ENCODE results near the gene HDGFL3.

The HDGFL3 gene

DNA sequence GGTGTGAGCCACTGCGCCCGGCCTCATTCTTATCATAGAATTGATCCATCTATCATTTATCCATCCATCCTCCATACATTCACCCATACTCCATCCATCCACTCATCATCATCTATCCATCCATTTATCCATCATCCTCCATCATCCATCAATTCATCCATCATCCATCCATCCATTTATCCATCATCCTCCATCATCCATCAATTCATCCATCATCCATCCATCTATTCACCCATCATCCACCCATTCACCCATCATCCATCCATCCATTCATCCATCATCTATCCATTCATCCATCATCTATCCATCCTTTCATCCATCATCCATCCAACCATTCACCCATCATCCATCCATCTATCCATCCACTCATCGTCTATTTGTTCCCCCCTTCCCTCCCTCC is 96.5 kb downstream of the HDGFL3 start:
- Histone ChIP-seq H3K56ac (ENCODE audit: low read length) (no peak overlapping the region), H3K4me3 (ENCODE audit: low read length) (no peak overlapping the region), H2BK5ac (ENCODE audit: low read length) (no peak overlapping the region), H3K4me1 (ENCODE audit: control insufficient read depth, low read depth, low read length) (no peaks in the 10 kb centered on the region), H3K27ac (ENCODE audit: low read depth, low read length) (no peak overlapping the region), H2BK120ac (ENCODE audit: low read depth, low read length) (no peak overlapping the region), H2AK5ac (ENCODE audit: low read length) (no peak overlapping the region), H2BK15ac (replicated peaks; ENCODE audit: low read depth) (no peak overlapping the region), H3K4ac (ENCODE audit: low read depth, low read length) (no peak overlapping the region), H3K79me2 (ENCODE audit: control insufficient read depth, insufficient read depth, low read length) (no peaks in the 10 kb centered on the region), H3K27me3 (ENCODE audit: insufficient read depth, low read length, poor library complexity) (no peaks in the 10 kb centered on the region), H3K36me3 (ENCODE audit: control insufficient read depth, insufficient read depth, low read length) (no peaks in the 10 kb centered on the region), H3K4me2 (ENCODE audit: low read length) (no peak overlapping the region), H3K18ac (ENCODE audit: low read length) (no peak overlapping the region), H3K79me1 (ENCODE audit: low read length) (no peaks in the 10 kb centered on the region), H4K8ac (ENCODE audit: low read depth, low read length) (no peak overlapping the region), H4K5ac (ENCODE audit: low read length) (no peak overlapping the region), H3K23ac (ENCODE audit: low read length) (no peak overlapping the region), H3K9ac (ENCODE audit: low read length) (no peak overlapping the region)
- DNase-seq: no peak
- WGBS (ENCODE audit: extremely low coverage, insufficient coverage, low lambda C conversion rate): 100% methylated on average over 1 of the region's 3 CpGs

DNA sequence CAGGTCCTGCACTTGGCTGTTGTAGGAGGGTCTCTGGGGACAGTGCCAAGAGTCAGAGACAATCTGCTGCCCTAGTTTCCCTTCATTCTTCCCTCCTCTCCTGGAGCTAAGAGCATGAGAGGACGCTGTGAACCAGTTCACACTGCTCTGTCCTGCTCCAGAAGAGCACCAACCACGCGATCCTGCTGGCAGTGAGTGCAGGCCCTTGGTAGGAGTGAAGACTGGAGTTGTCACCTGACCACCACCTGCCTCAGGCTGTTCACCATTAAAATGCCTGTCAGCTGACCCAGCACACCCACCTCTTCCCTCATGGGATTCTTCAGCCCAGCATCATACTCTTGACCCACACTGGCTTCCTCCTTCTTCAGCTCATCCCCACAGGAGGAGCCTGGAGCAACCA is 97.2 kb downstream of the HDGFL3 start:
- H2AK5ac ChIP-seq (ENCODE audit: low read length): no peak overlapping the region
- H4K5ac ChIP-seq (ENCODE audit: low read length): no peak overlapping the region
- no peak overlapping the region for H2BK15ac ChIP-seq (replicated peaks; ENCODE audit: low read depth)
- no peak overlapping the region for H2BK5ac ChIP-seq (ENCODE audit: low read length)
- no peaks in the 10 kb centered on the region for H3K27me3 ChIP-seq (ENCODE audit: insufficient read depth, low read length, poor library complexity)
- H3K4me1 ChIP-seq (ENCODE audit: control insufficient read depth, low read depth, low read length): no peaks in the 10 kb centered on the region
- H3K4me2 ChIP-seq (ENCODE audit: low read length): no peak overlapping the region
- H4K8ac ChIP-seq (ENCODE audit: low read depth, low read length): no peak overlapping the region
- no peak overlapping the region for H3K4me3 ChIP-seq (ENCODE audit: low read length)
- no peaks in the 10 kb centered on the region for H3K79me2 ChIP-seq (ENCODE audit: control insufficient read depth, insufficient read depth, low read length)
- no peak overlapping the region for H3K27ac ChIP-seq (ENCODE audit: low read depth, low read length)
- H3K18ac ChIP-seq (ENCODE audit: low read length): no peak overlapping the region
- no peaks in the 10 kb centered on the region for H3K36me3 ChIP-seq (ENCODE audit: control insufficient read depth, insufficient read depth, low read length)
- no peak overlapping the region for H2BK120ac ChIP-seq (ENCODE audit: low read depth, low read length)
- H3K79me1 ChIP-seq (ENCODE audit: low read length): no peaks in the 10 kb centered on the region
- no peak for DNase-seq
- H3K23ac ChIP-seq (ENCODE audit: low read length): no peak overlapping the region
- no peak overlapping the region for H3K56ac ChIP-seq (ENCODE audit: low read length)
- H3K9ac ChIP-seq (ENCODE audit: low read length): no peak overlapping the region
- no CpG with 5 or more reads among the region's 3 CpGs for WGBS (ENCODE audit: extremely low coverage, insufficient coverage, low lambda C conversion rate)
- H3K4ac ChIP-seq (ENCODE audit: low read depth, low read length): no peak overlapping the region

DNA sequence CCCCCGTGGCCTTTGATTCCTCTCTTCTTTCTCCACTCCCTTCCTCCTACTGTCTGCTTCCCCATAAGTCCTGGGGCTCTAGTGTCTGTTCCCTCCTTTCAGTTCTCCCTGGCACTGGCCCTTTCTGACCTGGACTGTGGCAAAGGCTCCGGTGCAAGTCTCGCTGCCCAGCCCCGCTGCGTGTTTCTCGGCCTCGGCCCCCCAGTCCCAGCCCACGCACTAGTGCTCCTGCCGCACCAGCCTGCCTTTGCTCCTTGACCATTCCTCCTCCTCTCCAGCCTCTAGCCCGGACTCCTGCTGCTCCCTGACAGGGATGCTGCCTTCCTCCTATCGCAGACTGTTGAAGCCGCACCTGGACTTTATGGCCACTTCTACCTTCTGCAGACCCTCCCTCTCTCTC is 98.1 kb downstream of the HDGFL3 start:
- H3K4me3 ChIP-seq (ENCODE audit: low read length): no peak overlapping the region
- no peaks in the 10 kb centered on the region for H3K36me3 ChIP-seq (ENCODE audit: control insufficient read depth, insufficient read depth, low read length)
- no CpG with 5 or more reads among the region's 12 CpGs for WGBS (ENCODE audit: extremely low coverage, insufficient coverage, low lambda C conversion rate)
- no peak overlapping the region for H2BK5ac ChIP-seq (ENCODE audit: low read length)
- H3K4me1 ChIP-seq (ENCODE audit: control insufficient read depth, low read depth, low read length): no peaks in the 10 kb centered on the region
- no peak overlapping the region for H3K9ac ChIP-seq (ENCODE audit: low read length)
- H3K4ac ChIP-seq (ENCODE audit: low read depth, low read length): no peak overlapping the region
- H2BK120ac ChIP-seq (ENCODE audit: low read depth, low read length): no peak overlapping the region
- no peak overlapping the region for H3K18ac ChIP-seq (ENCODE audit: low read length)
- no peak for DNase-seq
- H3K27me3 ChIP-seq (ENCODE audit: insufficient read depth, low read length, poor library complexity): no peaks in the 10 kb centered on the region
- H2AK5ac ChIP-seq (ENCODE audit: low read length): no peak overlapping the region
- no peak overlapping the region for H4K5ac ChIP-seq (ENCODE audit: low read length)
- H3K79me2 ChIP-seq (ENCODE audit: control insufficient read depth, insufficient read depth, low read length): no peaks in the 10 kb centered on the region
- H3K27ac ChIP-seq (ENCODE audit: low read depth, low read length): no peak overlapping the region
- no peak overlapping the region for H3K23ac ChIP-seq (ENCODE audit: low read length)
- H3K4me2 ChIP-seq (ENCODE audit: low read length): no peak overlapping the region
- no peak overlapping the region for H3K56ac ChIP-seq (ENCODE audit: low read length)
- H2BK15ac ChIP-seq (replicated peaks; ENCODE audit: low read depth): no peak overlapping the region
- no peaks in the 10 kb centered on the region for H3K79me1 ChIP-seq (ENCODE audit: low read length)
- no peak overlapping the region for H4K8ac ChIP-seq (ENCODE audit: low read depth, low read length)

DNA sequence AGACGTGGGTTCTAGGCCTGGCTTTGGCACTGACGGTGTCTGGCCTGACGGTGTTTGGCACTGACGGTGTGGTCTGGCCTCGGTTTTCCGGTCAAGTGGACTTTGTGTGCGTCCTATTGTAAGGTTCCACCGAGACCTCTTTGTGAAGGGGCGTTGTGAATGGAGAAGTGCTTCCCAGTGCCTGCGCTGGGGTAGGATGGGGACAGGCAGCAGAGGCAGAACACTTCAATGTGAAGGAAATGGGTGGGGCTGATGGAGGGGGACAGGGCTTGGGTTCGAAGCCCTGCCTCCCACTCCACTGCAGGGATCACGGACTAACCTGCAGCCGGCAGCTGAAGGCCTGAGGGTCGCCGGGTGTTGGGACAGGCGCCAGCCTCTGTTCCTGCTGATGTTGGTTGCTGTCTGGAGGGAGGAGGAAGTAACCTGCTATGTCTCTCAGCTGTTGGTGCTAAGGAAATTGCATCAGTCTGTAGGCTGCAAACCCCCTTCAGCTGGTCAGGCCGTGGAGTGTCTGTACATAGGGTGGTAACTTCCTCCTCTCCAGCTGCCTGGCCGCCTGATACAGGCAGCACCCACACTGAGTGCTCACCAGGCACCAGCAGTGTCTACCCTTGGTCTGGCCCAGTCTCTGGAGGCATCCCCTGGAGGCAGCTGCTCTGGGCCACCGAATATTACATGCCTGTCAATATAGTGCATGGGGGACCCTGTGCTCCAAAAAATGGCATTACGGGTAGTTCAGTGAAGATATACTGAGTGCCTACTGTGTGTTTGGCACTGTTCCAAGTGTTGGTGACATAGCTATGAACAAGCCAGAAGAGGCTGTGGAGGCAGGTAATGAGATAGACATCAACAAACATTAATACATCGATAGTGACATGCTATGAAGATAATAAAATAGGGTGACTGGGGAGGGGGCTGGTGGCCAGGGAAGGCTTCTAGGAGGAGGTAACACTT is 99.1 kb downstream of the HDGFL3 start:
- no peak overlapping the region for H2BK5ac ChIP-seq (ENCODE audit: low read length)
- H3K4me3 ChIP-seq (ENCODE audit: low read length): no peak overlapping the region
- H2AK5ac ChIP-seq (ENCODE audit: low read length): no peak overlapping the region
- no peak overlapping the region for H2BK120ac ChIP-seq (ENCODE audit: low read depth, low read length)
- H3K56ac ChIP-seq (ENCODE audit: low read length): peak overlapping the region; percentile 6
- no peak overlapping the region for H3K4me2 ChIP-seq (ENCODE audit: low read length)
- H3K9ac ChIP-seq (ENCODE audit: low read length): no peak overlapping the region
- no peaks in the 10 kb centered on the region for H3K36me3 ChIP-seq (ENCODE audit: control insufficient read depth, insufficient read depth, low read length)
- H4K5ac ChIP-seq (ENCODE audit: low read length): no peak overlapping the region
- H3K79me1 ChIP-seq (ENCODE audit: low read length): no peaks in the 10 kb centered on the region
- H3K23ac ChIP-seq (ENCODE audit: low read length): no peak overlapping the region
- H2BK15ac ChIP-seq (replicated peaks; ENCODE audit: low read depth): no peak overlapping the region
- no peak overlapping the region for H3K27ac ChIP-seq (ENCODE audit: low read depth, low read length)
- no peak overlapping the region for H3K4ac ChIP-seq (ENCODE audit: low read depth, low read length)
- DNase-seq: peak; percentile 61
- no peaks in the 10 kb centered on the region for H3K4me1 ChIP-seq (ENCODE audit: control insufficient read depth, low read depth, low read length)
- H3K79me2 ChIP-seq (ENCODE audit: control insufficient read depth, insufficient read depth, low read length): no peaks in the 10 kb centered on the region
- no peak overlapping the region for H4K8ac ChIP-seq (ENCODE audit: low read depth, low read length)
- WGBS (ENCODE audit: extremely low coverage, insufficient coverage, low lambda C conversion rate): no CpG with 5 or more reads among the region's 21 CpGs
- no peak overlapping the region for H3K18ac ChIP-seq (ENCODE audit: low read length)
- H3K27me3 ChIP-seq (ENCODE audit: insufficient read depth, low read length, poor library complexity): no peaks in the 10 kb centered on the region

DNA sequence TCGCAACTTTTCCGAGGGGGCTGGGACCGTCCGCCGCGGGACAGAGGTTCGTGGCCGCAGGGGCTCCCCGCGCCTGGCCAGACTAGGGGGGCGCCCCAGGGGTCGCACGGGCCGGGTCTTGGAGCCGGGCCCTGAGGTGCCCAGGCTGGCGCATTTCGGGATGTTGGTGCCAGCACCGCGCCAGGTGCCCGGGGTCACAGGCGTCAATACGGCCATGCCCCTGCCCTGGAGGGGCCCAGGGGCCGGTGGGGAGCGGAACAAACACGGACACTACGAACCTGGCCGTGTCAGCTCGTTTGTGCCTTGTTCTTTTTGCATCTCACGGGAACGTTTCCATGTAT is 99.8 kb downstream of the HDGFL3 start:
- peak overlapping the region; percentile 39 for H3K4ac ChIP-seq (ENCODE audit: low read depth, low read length)
- H2BK120ac ChIP-seq (ENCODE audit: low read depth, low read length): no peak overlapping the region
- peak overlapping the region; percentile 35 for H3K4me2 ChIP-seq (ENCODE audit: low read length)
- no peak overlapping the region for H4K5ac ChIP-seq (ENCODE audit: low read length)
- H4K8ac ChIP-seq (ENCODE audit: low read depth, low read length): no peak overlapping the region
- H3K56ac ChIP-seq (ENCODE audit: low read length): peak overlapping the region; percentile 81
- H3K36me3 ChIP-seq (ENCODE audit: control insufficient read depth, insufficient read depth, low read length): no peaks in the 10 kb centered on the region
- no peak overlapping the region for H2AK5ac ChIP-seq (ENCODE audit: low read length)
- H3K27me3 ChIP-seq (ENCODE audit: insufficient read depth, low read length, poor library complexity): no peaks in the 10 kb centered on the region
- WGBS (ENCODE audit: extremely low coverage, insufficient coverage, low lambda C conversion rate): no CpG with 5 or more reads among the region's 30 CpGs
- H3K23ac ChIP-seq (ENCODE audit: low read length): no peak overlapping the region
- no peak for DNase-seq
- no peaks in the 10 kb centered on the region for H3K79me1 ChIP-seq (ENCODE audit: low read length)
- no peaks in the 10 kb centered on the region for H3K4me1 ChIP-seq (ENCODE audit: control insufficient read depth, low read depth, low read length)
- peak overlapping the region; percentile 6 for H3K18ac ChIP-seq (ENCODE audit: low read length)
- H2BK5ac ChIP-seq (ENCODE audit: low read length): no peak overlapping the region
- H2BK15ac ChIP-seq (replicated peaks; ENCODE audit: low read depth): no peak overlapping the region
- H3K9ac ChIP-seq (ENCODE audit: low read length): peak overlapping the region; percentile 61
- no peak overlapping the region for H3K27ac ChIP-seq (ENCODE audit: low read depth, low read length)
- H3K4me3 ChIP-seq (ENCODE audit: low read length): no peak overlapping the region
- no peaks in the 10 kb centered on the region for H3K79me2 ChIP-seq (ENCODE audit: control insufficient read depth, insufficient read depth, low read length)
